H1 (cell line): ENCODE data around the gene SECTM1. TPM values are rescaled to one million over a fixed set of nuclear protein-coding genes. Genes with fewer than 3 reads are reported as not detected.

Experiments
- CTCF ChIA-PET: fragments of 300-600 bp; sonication (Branson Sonifier 250); formaldehyde crosslinking; loops from one replicate; lab custom pipeline; 2021; ENCODE audit not compliant: partially characterized antibody; lab: Charles Lee
- POLR2A ChIA-PET: fragments of 300-600 bp; sonication (Branson Sonifier 250); formaldehyde crosslinking; loops from one replicate; lab custom pipeline; 2021; ENCODE audit warnings: inconsistent platforms; ENCODE audit not compliant: partially characterized antibody; lab: Charles Lee
- DNase-seq, 2 experiments: peaks; one replicate each; pipeline versions ENCODE4 v3.0.0 to v3.0.0-alpha.2; 2010 to 2022; ENCODE audit warnings: low spot score in 2 of 2, low read depth in 1 of 2, mixed read lengths in 1 of 2
- FAIRE-seq: peaks from 2 replicates; lab custom pipeline; 2011; peaks lifted over from hg19 to GRCh38; lab: Jason Lieb, UNC
- H2AFZ ChIP-seq: 2 replicates; pipeline ENCODE4 v1.8.1; 2012; ENCODE audit warnings: low read length, inconsistent platforms
- H2AK5ac ChIP-seq: 2 replicates; pipeline ENCODE4 v1.6.1; 2013; ENCODE audit warnings: low read depth, low read length
- H2BK120ac ChIP-seq: replicated peaks from 2 replicates; pipeline ENCODE3; 2013; ENCODE audit warnings: low read depth, low read length, inconsistent platforms
- H2BK12ac ChIP-seq: 2 replicates; pipeline ENCODE4 v1.6.1; 2013; ENCODE audit warnings: low read depth, low read length
- H2BK15ac ChIP-seq: 2 replicates; pipeline ENCODE4 v1.6.1; 2013; ENCODE audit warnings: low read length
- H2BK20ac ChIP-seq: 2 replicates; pipeline ENCODE4 v1.6.1; 2013; ENCODE audit warnings: low read length
- H2BK5ac ChIP-seq: 2 replicates; pipeline ENCODE4 v1.6.1; 2013; ENCODE audit warnings: low read depth, low read length
- H3K14ac ChIP-seq: 2 replicates; pipeline ENCODE4 v1.6.1; 2013; ENCODE audit warnings: inconsistent platforms; ENCODE audit not compliant: insufficient read length
- H3K18ac ChIP-seq: 2 replicates; pipeline ENCODE4 v1.6.1; 2013; ENCODE audit warnings: low read length; ENCODE audit errors: extremely low read depth
- H3K23ac ChIP-seq: 2 replicates; pipeline ENCODE4 v1.6.1; 2013; ENCODE audit warnings: inconsistent platforms; ENCODE audit not compliant: insufficient read length
- H3K23me2 ChIP-seq: 2 replicates; pipeline ENCODE4 v1.6.1; 2013; ENCODE audit warnings: low read depth, low read length
- H3K27ac ChIP-seq: 2 replicates; pipeline ENCODE4 v1.6.1; 2011; ENCODE audit warnings: low read depth, low read length, inconsistent platforms
- H3K27me3 ChIP-seq, 4 experiments: replicated peaks in 1 of 4; 1 replicate in 1 of 4; 2 replicates in 3 of 4; pipeline versions ENCODE4 v1.6.1 to v1.8.1; 2011 to 2013; ENCODE audit warnings: low read length in 3 of 4, mild to moderate bottlenecking in 3 of 4, inconsistent platforms in 2 of 4, mixed read lengths in 2 of 4, moderate library complexity in 1 of 4; ENCODE audit not compliant: control insufficient read depth in 3 of 4, insufficient read depth in 3 of 4; ENCODE audit errors: extremely low read depth in 1 of 4
- H3K36me3 ChIP-seq, 4 experiments: 2 replicates each; pipeline versions ENCODE4 v1.6.1 to v1.8.1; 2011 to 2013; ENCODE audit warnings: mild to moderate bottlenecking in 4 of 4, low read length in 3 of 4, moderate library complexity in 2 of 4, control low read depth in 1 of 4, inconsistent platforms in 1 of 4; ENCODE audit not compliant: insufficient read depth in 4 of 4, control insufficient read depth in 2 of 4
- H3K4ac ChIP-seq: replicated peaks from 2 replicates; pipeline ENCODE3; 2013; ENCODE audit warnings: low read length, low read depth, mixed read lengths, inconsistent platforms; ENCODE audit not compliant: insufficient read length
- H3K4me1 ChIP-seq, 4 experiments: replicated peaks in 1 of 4; 1 replicate in 1 of 4; 2 replicates in 3 of 4; pipeline versions ENCODE4 v1.6.1 to v1.8.1; 2011 to 2013; ENCODE audit warnings: low read length in 3 of 4, inconsistent platforms in 2 of 4, mixed read lengths in 1 of 4; ENCODE audit not compliant: insufficient read depth in 4 of 4, control insufficient read depth in 3 of 4
- H3K4me2 ChIP-seq, 2 experiments: 2 replicates each; pipeline versions ENCODE4 v1.6.1 to v1.8.1; 2011 to 2013; ENCODE audit warnings: low read depth in 2 of 2, low read length in 2 of 2, control low read depth in 1 of 2, inconsistent platforms in 1 of 2, mild to moderate bottlenecking in 1 of 2; ENCODE audit not compliant: insufficient read depth in 1 of 2
- H3K4me3 ChIP-seq, 4 experiments: fragments of 200-600, 300-600 bp in 1 of 4; sonication (generic), shearing (Covaris generic), sonication (Bioruptor Twin) in 1 of 4; 2 replicates each; pipeline versions ENCODE4 v1.5.1 to v1.8.1; 2011 to 2016; ENCODE audit warnings: low read length in 4 of 4, low read depth in 3 of 4, control low read depth in 2 of 4, inconsistent platforms in 2 of 4, mild to moderate bottlenecking in 2 of 4, mixed read lengths in 1 of 4, moderate library complexity in 1 of 4; ENCODE audit not compliant: insufficient read depth in 2 of 4; ENCODE audit errors: extremely low read depth in 1 of 4
- H3K56ac ChIP-seq: replicated peaks from 2 replicates; pipeline ENCODE3; 2013; ENCODE audit warnings: low read depth, mild to moderate bottlenecking, mixed read lengths, low read length, inconsistent platforms; ENCODE audit not compliant: insufficient read length
- H3K79me1 ChIP-seq: 2 replicates; pipeline ENCODE4 v1.6.1; 2013; ENCODE audit warnings: low read depth, low read length, control low read depth
- H3K79me2 ChIP-seq, 2 experiments: 2 replicates each; pipeline versions ENCODE4 v1.6.1 to v1.8.1; 2012 to 2013; ENCODE audit warnings: low read length in 2 of 2, mild to moderate bottlenecking in 2 of 2, inconsistent platforms in 1 of 2; ENCODE audit not compliant: insufficient read depth in 2 of 2, control insufficient read depth in 1 of 2
- H3K9ac ChIP-seq, 4 experiments: replicated peaks in 1 of 4; 1 replicate in 1 of 4; 2 replicates in 3 of 4; pipeline versions ENCODE4 v1.6.1 to v1.8.1; 2011 to 2013; ENCODE audit warnings: low read depth in 3 of 4, low read length in 3 of 4, control low read depth in 2 of 4, mild to moderate bottlenecking in 2 of 4, moderate library complexity in 2 of 4, inconsistent platforms in 1 of 4; ENCODE audit errors: extremely low read depth in 1 of 4
- H3K9me3 ChIP-seq, 2 experiments: 2 replicates each; pipeline versions ENCODE4 v1.6.1 to v1.8.1; 2012 to 2013; ENCODE audit warnings: mild to moderate bottlenecking in 2 of 2, moderate library complexity in 2 of 2, control low read depth in 1 of 2, inconsistent platforms in 1 of 2, low read depth in 1 of 2, low read length in 1 of 2, mixed read lengths in 1 of 2; ENCODE audit not compliant: insufficient read depth in 2 of 2
- H4K20me1 ChIP-seq, 2 experiments: replicated peaks in 1 of 2; 2 replicates each; pipeline versions ENCODE3 to v1.8.1; 2011 to 2013; ENCODE audit warnings: inconsistent platforms in 2 of 2, low read length in 2 of 2, mild to moderate bottlenecking in 1 of 2; ENCODE audit not compliant: insufficient read depth in 2 of 2, control insufficient read depth in 1 of 2
- H4K5ac ChIP-seq: 2 replicates; pipeline ENCODE4 v1.6.1; 2013; ENCODE audit warnings: low read length, low read depth, mixed read lengths, inconsistent platforms; ENCODE audit not compliant: insufficient read length
- H4K8ac ChIP-seq: 2 replicates; pipeline ENCODE4 v1.8.0; 2013; ENCODE audit warnings: mild to moderate bottlenecking, moderate library complexity, low read length, inconsistent platforms; ENCODE audit not compliant: insufficient read depth; ENCODE audit errors: extremely low read depth
- H4K91ac ChIP-seq: replicated peaks from 2 replicates; pipeline ENCODE3; 2013; ENCODE audit warnings: low read length, mixed read lengths, inconsistent platforms; ENCODE audit not compliant: insufficient read length
- ASH2L ChIP-seq: fragments of 200-600, 300-600 bp; sonication (generic); IDR thresholded peaks from one replicate; pipeline ENCODE4 v1.7.1; 2017; ENCODE audit warnings: low read length
- BRCA1 ChIP-seq: IDR thresholded peaks from 2 replicates; pipeline ENCODE4 v1.6.1; 2012; ENCODE audit warnings: low read depth, low read length, improper control_type of control experiment
- CBX8 ChIP-seq: fragments of 300-800, 300-1000 bp; sonication (generic); IDR thresholded peaks from 2 replicates; pipeline ENCODE4 v1.7.1; 2016; ENCODE audit warnings: low read depth, low read length, borderline replicate concordance
- GTF2F1 ChIP-seq: IDR thresholded peaks from 2 replicates; pipeline ENCODE4 v1.6.1; 2012; ENCODE audit warnings: low read depth, low read length, improper control_type of control experiment, borderline replicate concordance
- HDAC2 ChIP-seq, 2 experiments: fragments of 300-600 bp in 1 of 2; sonication (generic) in 1 of 2; IDR thresholded peaks; 2 replicates each; pipeline ENCODE4 v1.6.1; 2011 to 2012; ENCODE audit warnings: low read depth in 2 of 2, low read length in 2 of 2, mild to moderate bottlenecking in 2 of 2, moderate library complexity in 2 of 2, borderline replicate concordance in 1 of 2, inconsistent platforms in 1 of 2
- JUN ChIP-seq: IDR thresholded peaks from 2 replicates; pipeline ENCODE4 v1.6.1; 2011; ENCODE audit warnings: low read depth, mild to moderate bottlenecking, improper control_type of control experiment, low read length
- KDM4A ChIP-seq: IDR thresholded peaks from one replicate; pipeline ENCODE4 v1.7.1; 2012; ENCODE audit warnings: low read depth, mild to moderate bottlenecking, moderate library complexity, low read length, inconsistent platforms; ENCODE audit not compliant: severe bottlenecking
- RAD21 ChIP-seq, 2 experiments: IDR thresholded peaks in 1 of 2; conservative IDR thresholded peaks in 1 of 2; 2 replicates each; pipeline ENCODE4 v1.6.1; 2011; ENCODE audit warnings: low read depth in 2 of 2, low read length in 2 of 2, improper control_type of control experiment in 1 of 2, inconsistent platforms in 1 of 2, mild to moderate bottlenecking in 1 of 2, moderate library complexity in 1 of 2
- RXRA ChIP-seq: IDR thresholded peaks from 2 replicates; pipeline ENCODE4 v1.6.1; 2011; ENCODE audit warnings: low read depth, mild to moderate bottlenecking, low read length, moderate library complexity; ENCODE audit not compliant: insufficient read depth
- SRF ChIP-seq: IDR thresholded peaks from 2 replicates; pipeline ENCODE4 v1.6.1; 2011; ENCODE audit warnings: mild to moderate bottlenecking, low read depth, low read length, moderate library complexity
- TCF12 ChIP-seq: IDR thresholded peaks from 2 replicates; pipeline ENCODE4 v1.6.1; 2011; ENCODE audit warnings: low read depth, mild to moderate bottlenecking, low read length
- ZNF274 ChIP-seq: IDR thresholded peaks from 2 replicates; pipeline ENCODE4 v1.7.0; 2012; ENCODE audit warnings: low read length, borderline replicate concordance; ENCODE audit errors: extremely low read depth
- WGBS, 2 experiments: shearing (Covaris generic) in 1 of 2; methylation state at CpG; one replicate each; pipeline versions ENCODE4 v1.1.6 to v1.1.7; 2013 to 2015; ENCODE audit warnings: low lambda C conversion rate in 2 of 2, mixed read lengths in 2 of 2, inconsistent platforms in 1 of 2, low coverage in 1 of 2, missing lambda C conversion rate in 1 of 2; ENCODE audit not compliant: insufficient replicate concordance in 2 of 2, insufficient coverage in 1 of 2, insufficient read length in 1 of 2; ENCODE audit errors: extremely low coverage in 1 of 2, missing lambda C conversion rate in 1 of 2; 5-methylcytosine and 5-hydroxymethylcytosine counted together
- polyA plus RNA-seq, 7 experiments: library from polyadenylated mRNA; depleted of rRNA in 3 of 7; stranded (reverse) in 5 of 7; unstranded in 2 of 7; fragments of >200 nt in 5 of 7; fragments of 200-250 nt in 2 of 7; gene quantifications; 1 replicate in 5 of 7; 2 replicates in 1 of 7; 4 replicates in 1 of 7; pipeline versions ENCODE4 v1.2.1 to v1.2.3, GENCODE V29; 2011 to 2013; ENCODE audit warnings: missing spikeins in 2 of 7, mixed read lengths in 2 of 7
- total RNA-seq: library from RNA; stranded (reverse); fragmentation: NEBNext Ultra II Directional; extraction: Animal tissue kit (Norgen Biotek cat#: 25700); gene quantifications from 2 replicates; pipeline ENCODE4 v1.2.1, GENCODE V29; 2021

The SECTM1 gene
- total and polyA plus RNA-seq, 2 of the 8 experiments (the other 6 are each of a cell fraction or from before 2014, with no cell fraction given): 0.20 to 0.65 TPM

- DNase-seq (no peak), FAIRE-seq (no peak)
- peaks cover 0 to 10% of the 10 kb centered on the region in 2 experiments; a peak in 1 of 4 replicates for H3K9me3 ChIP-seq
- H3K27me3 ChIP-seq: no peaks in the 10 kb centered on the region; a peak in 3 of 7 replicates
- peaks cover 5% of the 10 kb centered on the region; the same call in 1 of the 2 replicates for H3K23me2 ChIP-seq
- H3K79me2 ChIP-seq: no peaks in the 10 kb centered on the region
- no peak overlapping the region for H2BK5ac ChIP-seq
- H2BK120ac ChIP-seq: no peak overlapping the region
- no peak overlapping the region; the same call in 1 of the 2 replicates for H3K18ac ChIP-seq
- WGBS, 2 experiments: 89% methylated on average over 18 of the region's 27 CpGs; no CpG with 5 or more reads in 1 of the 2 experiments
- no peak overlapping the region for H2AK5ac ChIP-seq
- H3K79me1 ChIP-seq: no peaks in the 10 kb centered on the region
- H2BK20ac ChIP-seq: no peak overlapping the region
- CTCF ChIA-PET: interaction anchor here (0.5 to 4.8 kb wide), 3 partner anchors 12 to 106 kb away, joined by 3 to 28 read pairs (median 5); no protein-coding TSS in a partner anchor
- no peak overlapping the region for H3K23ac ChIP-seq
- POLR2A ChIA-PET: no interaction called here
- no peak overlapping the region for H3K56ac ChIP-seq
- H2AFZ ChIP-seq: no peak overlapping the region
- no peak overlapping the region for H3K4ac ChIP-seq
- no peak overlapping the region for H3K27ac ChIP-seq
- 0 out of 2 replicates have a peak overlapping the region, but pooled peaks have one; percentile 25 for H4K8ac ChIP-seq
- H4K5ac ChIP-seq: no peak overlapping the region
- H3K4me2 ChIP-seq: no peak overlapping the region
- H4K20me1 ChIP-seq: peaks cover 0 to 6% of the 10 kb centered on the region in 2 experiments
- no peak overlapping the region for H2BK15ac ChIP-seq
- no peaks in the 10 kb centered on the region for H3K36me3 ChIP-seq
- no peak overlapping the region for H3K4me3 ChIP-seq
- no peak overlapping the region for H3K9ac ChIP-seq
- H3K4me1 ChIP-seq: peaks cover 0 to 5% (median 4%) of the 10 kb centered on the region in 4 experiments; a peak in 5 of 7 replicates
- H3K14ac ChIP-seq: no peak overlapping the region
- no peak overlapping the region for H2BK12ac ChIP-seq
- no peak overlapping the region for H4K91ac ChIP-seq
- TF ChIP-seq JUN: no peak
- no peak for TF ChIP-seq SRF
- no peak for TF ChIP-seq CBX8
- no peak for TF ChIP-seq BRCA1
- TF ChIP-seq TCF12: no peak
- TF ChIP-seq ASH2L: no peak
- no peak for TF ChIP-seq KDM4A
- no peak for TF ChIP-seq RXRA
- no peak for TF ChIP-seq ZNF274
- TF ChIP-seq GTF2F1: no peak
- TF ChIP-seq HDAC2 (IDR thresholded peaks at IDR 0.05; ENCODE audit: borderline replicate concordance in 1 of 2, low read depth in 2 of 2, low read length in 2 of 2): no peak
- no peak for TF ChIP-seq RAD21 (IDR thresholded peaks at IDR 0.05 in 1 of 2, conservative IDR thresholded peaks at IDR 0.05 in 1 of 2; ENCODE audit: low read depth in 2 of 2, low read length in 2 of 2)
These were observed 19.4 kb downstream of the SECTM1 start for GRCh38 chr17:82314012-82314726.
